Type B pancreatic cell (in vitro differentiated cells): Measurements from ENCODE around the gene UBL4A. TPM values are rescaled to one million over a fixed set of nuclear protein-coding genes. Genes with fewer than 3 reads are reported as not detected.

Experiments used
- DNase-seq: peaks from one replicate; pipeline ENCODE4 v3.0.0; 2021; ENCODE audit warnings: mixed read lengths; ENCODE audit not compliant: unreplicated experiment; ENCODE audit errors: extremely low spot score
- H3K27ac Mint-ChIP-seq: 2 replicates; pipeline ENCODE4 v1.8.0; 2021; ENCODE audit warnings: mild to moderate bottlenecking, mixed read lengths
- H3K27me3 Mint-ChIP-seq: 2 replicates; pipeline ENCODE4 v1.8.0; 2021; ENCODE audit warnings: mixed read lengths
- H3K36me3 Mint-ChIP-seq: 2 replicates; pipeline ENCODE4 v1.8.0; 2021; ENCODE audit warnings: mixed read lengths
- H3K4me1 Mint-ChIP-seq: one replicate; pipeline ENCODE4 v1.8.0; 2021; ENCODE audit warnings: mixed read lengths; ENCODE audit not compliant: unreplicated experiment
- H3K4me3 Mint-ChIP-seq: 2 replicates; pipeline ENCODE4 v1.8.0; 2021; ENCODE audit warnings: mild to moderate bottlenecking, mixed read lengths
- H3K9me3 Mint-ChIP-seq: 2 replicates; pipeline ENCODE4 v1.8.0; 2021; ENCODE audit warnings: mixed read lengths
- CTCF ChIP-seq: fragments of 200-600 bp; sonication (generic); conservative IDR thresholded peaks from 2 replicates; pipeline ENCODE4 v1.5.0; 2021; ENCODE audit warnings: antibody characterized with exemption, mild to moderate bottlenecking
- total RNA-seq: library from RNA; stranded (reverse); gene quantifications from 2 replicates; pipeline ENCODE4 v1.2.1, GENCODE V29; 2021; ENCODE audit warnings: low replicate concordance

The UBL4A gene
- total RNA-seq, 1 donor from 2014 or later, result 23.3 TPM

GRCh38 chrX:154512879-154513553, 26.6 kb upstream of the UBL4A start:
- no peaks in the 10 kb centered on the region for H3K27me3 Mint-ChIP-seq
- H3K9me3 Mint-ChIP-seq, result peaks cover 6% of the 10 kb centered on the region
- no peak overlapping the region for H3K27ac Mint-ChIP-seq
- peaks cover 9% of the 10 kb centered on the region for H3K4me1 Mint-ChIP-seq
- peaks cover 20% of the 10 kb centered on the region for H3K36me3 Mint-ChIP-seq
- DNase-seq, result no peak
- no peak for TF ChIP-seq CTCF
- no peak overlapping the region for H3K4me3 Mint-ChIP-seq

- Mint-ChIP-seq H3K27me3 (no peaks in the 10 kb centered on the region), H3K9me3 (peaks cover 6% of the 10 kb centered on the region), H3K36me3 (peaks cover 20% of the 10 kb centered on the region), H3K27ac (no peak overlapping the region), H3K4me3 (no peak overlapping the region), H3K4me1 (peaks cover 5% of the 10 kb centered on the region)
- no peak for TF ChIP-seq CTCF
- DNase-seq, result no peak
These were observed 25.3 kb upstream of the UBL4A start for GRCh38 chrX:154511761-154512160.

- no peak for TF ChIP-seq CTCF
- peaks cover 20% of the 10 kb centered on the region for H3K36me3 Mint-ChIP-seq
- H3K27me3 Mint-ChIP-seq, result no peaks in the 10 kb centered on the region
- H3K4me1 Mint-ChIP-seq, result no peaks in the 10 kb centered on the region
- H3K9me3 Mint-ChIP-seq, result peaks cover 6% of the 10 kb centered on the region
- H3K27ac Mint-ChIP-seq, result no peak overlapping the region
- H3K4me3 Mint-ChIP-seq, result no peak overlapping the region
- DNase-seq, result no peak
These were observed 23.0 kb upstream of the UBL4A start for GRCh38 chrX:154509455-154509854.

DNA sequence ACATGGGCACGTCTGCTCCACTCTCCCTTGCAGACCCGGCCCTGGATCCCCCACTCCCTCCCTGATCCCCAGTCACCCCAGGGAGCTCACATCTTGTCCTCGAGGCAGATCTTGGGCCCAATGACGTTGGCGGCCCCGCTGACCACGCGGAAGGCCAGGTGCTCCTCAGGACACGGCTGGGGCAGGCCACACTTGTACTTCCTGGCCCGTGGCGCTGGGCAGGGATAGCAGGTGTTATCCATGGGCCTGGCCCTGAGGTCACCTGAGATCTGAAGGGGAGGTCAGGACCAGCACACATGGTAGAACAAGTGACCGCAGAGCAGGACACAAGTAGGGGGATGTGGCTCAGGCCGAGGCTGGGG, 21.9 kb upstream of the UBL4A start:
- H3K4me1 Mint-ChIP-seq, result no peaks in the 10 kb centered on the region
- no peak for DNase-seq
- H3K36me3 Mint-ChIP-seq, result peaks cover 14% of the 10 kb centered on the region
- TF ChIP-seq CTCF, result no peak
- no peaks in the 10 kb centered on the region for H3K27me3 Mint-ChIP-seq
- no peak overlapping the region for H3K27ac Mint-ChIP-seq
- no peaks in the 10 kb centered on the region for H3K9me3 Mint-ChIP-seq
- H3K4me3 Mint-ChIP-seq, result no peak overlapping the region

GRCh38 chrX:154507673-154508383, 21.4 kb upstream of the UBL4A start:
- Mint-ChIP-seq H3K27me3 (no peaks in the 10 kb centered on the region), H3K36me3 (peaks cover 14% of the 10 kb centered on the region), H3K9me3 (no peaks in the 10 kb centered on the region), H3K4me3 (no peak overlapping the region), H3K4me1 (no peaks in the 10 kb centered on the region), H3K27ac (no peak overlapping the region)
- TF ChIP-seq CTCF, result no peak
- no peak for DNase-seq
